Neural progenitor cell (in vitro differentiated cells): ENCODE measurements around the gene OCEL1.

Source experiments
- EZH2phosphoT487 ChIP-seq: fragments of 200-600 bp; sonication (generic); IDR thresholded peaks from 2 replicates; pipeline ENCODE4 v1.6.1; 2017; ENCODE audit warnings: antibody characterized with exemption
- TF ChIP-seq, protein P1 (sequence below): fragments of 200-600 bp; sonication (generic); IDR thresholded peaks from 2 replicates; pipeline ENCODE4 v1.5.1; 2017; ENCODE audit warnings: antibody characterized with exemption, mild to moderate bottlenecking

DNA sequence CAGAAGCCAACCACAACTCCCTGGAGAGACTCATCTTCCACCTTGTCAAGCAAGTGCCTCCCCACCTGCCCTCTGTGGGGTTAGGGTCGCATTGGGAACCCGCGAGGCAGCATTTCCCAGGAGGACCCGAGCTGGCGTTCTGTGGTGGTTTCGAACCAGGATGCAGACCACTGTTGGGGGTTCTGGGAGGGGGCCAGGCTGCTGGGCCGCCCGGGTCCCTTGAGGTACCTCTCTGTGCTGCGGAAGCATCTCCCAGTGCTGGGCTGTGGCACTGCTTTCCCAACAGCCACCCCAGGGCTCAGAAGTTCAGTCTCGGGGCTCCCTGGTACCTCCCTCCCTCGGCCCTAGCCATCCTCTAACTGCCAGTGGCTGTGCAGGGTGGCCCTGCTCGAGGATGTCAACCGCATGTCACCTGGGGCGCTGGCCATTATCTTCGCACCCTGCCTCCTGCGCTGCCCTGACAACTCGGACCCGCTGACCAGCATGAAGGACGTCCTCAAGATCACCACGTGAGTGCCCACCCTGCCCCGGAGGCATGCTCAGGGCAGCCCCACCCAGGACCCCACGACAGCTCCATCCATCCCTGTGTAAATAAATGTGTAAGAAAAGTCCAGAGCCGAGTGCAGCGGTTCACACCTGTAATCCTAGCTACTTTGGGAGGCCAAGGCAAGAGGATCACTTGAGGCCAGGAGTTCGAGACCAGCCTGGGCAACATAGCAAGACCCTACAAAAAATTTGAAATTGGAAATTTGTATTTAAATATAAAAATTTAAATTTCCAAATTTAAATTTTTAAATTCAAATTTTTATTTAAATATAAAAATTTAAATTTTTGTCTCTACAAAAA lies 19.1 kb upstream of the OCEL1 start:
- TF ChIP-seq, protein P1, sequence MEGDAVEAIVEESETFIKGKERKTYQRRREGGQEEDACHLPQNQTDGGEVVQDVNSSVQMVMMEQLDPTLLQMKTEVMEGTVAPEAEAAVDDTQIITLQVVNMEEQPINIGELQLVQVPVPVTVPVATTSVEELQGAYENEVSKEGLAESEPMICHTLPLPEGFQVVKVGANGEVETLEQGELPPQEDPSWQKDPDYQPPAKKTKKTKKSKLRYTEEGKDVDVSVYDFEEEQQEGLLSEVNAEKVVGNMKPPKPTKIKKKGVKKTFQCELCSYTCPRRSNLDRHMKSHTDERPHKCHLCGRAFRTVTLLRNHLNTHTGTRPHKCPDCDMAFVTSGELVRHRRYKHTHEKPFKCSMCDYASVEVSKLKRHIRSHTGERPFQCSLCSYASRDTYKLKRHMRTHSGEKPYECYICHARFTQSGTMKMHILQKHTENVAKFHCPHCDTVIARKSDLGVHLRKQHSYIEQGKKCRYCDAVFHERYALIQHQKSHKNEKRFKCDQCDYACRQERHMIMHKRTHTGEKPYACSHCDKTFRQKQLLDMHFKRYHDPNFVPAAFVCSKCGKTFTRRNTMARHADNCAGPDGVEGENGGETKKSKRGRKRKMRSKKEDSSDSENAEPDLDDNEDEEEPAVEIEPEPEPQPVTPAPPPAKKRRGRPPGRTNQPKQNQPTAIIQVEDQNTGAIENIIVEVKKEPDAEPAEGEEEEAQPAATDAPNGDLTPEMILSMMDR, result no peak
- no peak for TF ChIP-seq EZH2phosphoT487
